AG04450 (cell line): ENCODE results near the gene BRD2. TPM values are rescaled to one million over a fixed set of nuclear protein-coding genes. Genes with fewer than 3 reads are reported as not detected.

Source experiments
- CTCF ChIA-PET: fragments of 300-600, 350-600 bp; formaldehyde crosslinking; extraction: SDS; loops from one replicate; lab custom pipeline; 2022; ENCODE audit warnings: antibody characterized with exemption, inconsistent platforms; lab: Charles Lee
- POLR2A ChIA-PET: fragments of 350-600 bp; formaldehyde crosslinking; extraction: SDS; loops from one replicate; lab custom pipeline; 2021; ENCODE audit warnings: antibody characterized with exemption, inconsistent platforms; lab: Yijun Ruan, JAX
- DNase-seq: peaks from one replicate; pipeline ENCODE4 v3.0.0-alpha.2; 2011; ENCODE audit warnings: low read depth, low spot score
- H3K27ac ChIP-seq: one replicate; pipeline ENCODE4 v1.5.1; 2012; ENCODE audit warnings: low read depth, low read length, control low read depth
- H3K27me3 ChIP-seq: one replicate; pipeline ENCODE4 v1.6.0; 2012; ENCODE audit warnings: low read length; ENCODE audit not compliant: control insufficient read depth, insufficient read depth
- H3K4me3 ChIP-seq: 2 replicates; pipeline ENCODE4 v1.5.1; 2011; ENCODE audit warnings: mild to moderate bottlenecking, low read depth, low read length, control low read depth
- H3K9me3 ChIP-seq: 2 replicates; pipeline ENCODE4 v1.5.1; 2012; ENCODE audit warnings: low read length; ENCODE audit not compliant: control insufficient read depth, insufficient read depth
- polyA plus RNA-seq: library from polyadenylated mRNA; depleted of rRNA; stranded (reverse); fragments of >200 nt; gene quantifications from 2 replicates; pipeline ENCODE4 v1.2.3, GENCODE V29; 2011
- TF ChIP-seq, protein P1 (sequence below): IDR thresholded peaks from 2 replicates; pipeline ENCODE4 v1.5.1; 2011; ENCODE audit warnings: low read depth, low read length, control low read depth, inconsistent platforms

Gene BRD2
- polyA plus RNA-seq, 1 experiment, result 138 TPM

DNA sequence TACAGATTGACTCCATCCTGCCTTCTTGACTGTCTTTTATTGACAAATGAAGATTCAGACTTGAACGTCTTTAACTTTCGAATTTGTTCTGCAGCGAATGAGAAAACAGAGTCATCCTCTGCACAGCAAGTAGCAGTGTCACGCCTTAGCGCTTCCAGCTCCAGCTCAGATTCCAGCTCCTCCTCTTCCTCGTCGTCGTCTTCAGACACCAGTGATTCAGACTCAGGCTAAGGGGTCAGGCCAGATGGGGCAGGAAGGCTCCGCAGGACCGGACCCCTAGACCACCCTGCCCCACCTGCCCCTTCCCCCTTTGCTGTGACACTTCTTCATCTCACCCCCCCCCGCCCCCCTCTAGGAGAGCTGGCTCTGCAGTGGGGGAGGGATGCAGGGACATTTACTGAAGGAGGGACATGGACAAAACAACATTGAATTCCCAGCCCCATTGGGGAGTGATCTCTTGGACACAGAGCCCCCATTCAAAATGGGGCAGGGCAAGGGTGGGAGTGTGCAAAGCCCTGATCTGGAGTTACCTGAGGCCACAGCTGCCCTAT lies 12.2 kb downstream of the BRD2 start:
- no peak overlapping the region for H3K27ac ChIP-seq
- no peaks in the 10 kb centered on the region for H3K27me3 ChIP-seq
- H3K9me3 ChIP-seq, result no peaks in the 10 kb centered on the region
- no peak overlapping the region for H3K4me3 ChIP-seq
- ChIA-PET CTCF (interaction anchor here (1.3 to 3.4 kb wide), 8 partner anchors 13 to 268 kb away, joined by 4 to 40 read pairs (median 9); partner anchors contain the start of genes HLA-DMA and TAP2), POLR2A (interaction anchor here (9.4 kb wide), 1 partner anchor 10 kb away, joined by 199 read pairs; the partner anchor contains the start of gene BRD2)
- TF ChIP-seq, protein P1, sequence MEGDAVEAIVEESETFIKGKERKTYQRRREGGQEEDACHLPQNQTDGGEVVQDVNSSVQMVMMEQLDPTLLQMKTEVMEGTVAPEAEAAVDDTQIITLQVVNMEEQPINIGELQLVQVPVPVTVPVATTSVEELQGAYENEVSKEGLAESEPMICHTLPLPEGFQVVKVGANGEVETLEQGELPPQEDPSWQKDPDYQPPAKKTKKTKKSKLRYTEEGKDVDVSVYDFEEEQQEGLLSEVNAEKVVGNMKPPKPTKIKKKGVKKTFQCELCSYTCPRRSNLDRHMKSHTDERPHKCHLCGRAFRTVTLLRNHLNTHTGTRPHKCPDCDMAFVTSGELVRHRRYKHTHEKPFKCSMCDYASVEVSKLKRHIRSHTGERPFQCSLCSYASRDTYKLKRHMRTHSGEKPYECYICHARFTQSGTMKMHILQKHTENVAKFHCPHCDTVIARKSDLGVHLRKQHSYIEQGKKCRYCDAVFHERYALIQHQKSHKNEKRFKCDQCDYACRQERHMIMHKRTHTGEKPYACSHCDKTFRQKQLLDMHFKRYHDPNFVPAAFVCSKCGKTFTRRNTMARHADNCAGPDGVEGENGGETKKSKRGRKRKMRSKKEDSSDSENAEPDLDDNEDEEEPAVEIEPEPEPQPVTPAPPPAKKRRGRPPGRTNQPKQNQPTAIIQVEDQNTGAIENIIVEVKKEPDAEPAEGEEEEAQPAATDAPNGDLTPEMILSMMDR, result no peak
- DNase-seq, result no peak

GRCh38 chr6:32982084-32982701 lies 13.8 kb downstream of the BRD2 start:
- DNase-seq, result no peak
- Histone ChIP-seq H3K4me3 (no peak overlapping the region), H3K9me3 (no peaks in the 10 kb centered on the region), H3K27me3 (peaks cover 3% of the 10 kb centered on the region), H3K27ac (no peak overlapping the region)
- TF ChIP-seq, protein P1, result no peak
- ChIA-PET POLR2A (interaction anchor here (9.4 kb wide), 1 partner anchor 11 kb away, joined by 199 read pairs; the partner anchor contains the start of gene BRD2), CTCF (interaction anchor here (0.5 to 3.4 kb wide), 6 partner anchors 10 to 164 kb away, joined by 3 to 40 read pairs (median 4); partner anchors contain the start of gene TAP2)

DNA sequence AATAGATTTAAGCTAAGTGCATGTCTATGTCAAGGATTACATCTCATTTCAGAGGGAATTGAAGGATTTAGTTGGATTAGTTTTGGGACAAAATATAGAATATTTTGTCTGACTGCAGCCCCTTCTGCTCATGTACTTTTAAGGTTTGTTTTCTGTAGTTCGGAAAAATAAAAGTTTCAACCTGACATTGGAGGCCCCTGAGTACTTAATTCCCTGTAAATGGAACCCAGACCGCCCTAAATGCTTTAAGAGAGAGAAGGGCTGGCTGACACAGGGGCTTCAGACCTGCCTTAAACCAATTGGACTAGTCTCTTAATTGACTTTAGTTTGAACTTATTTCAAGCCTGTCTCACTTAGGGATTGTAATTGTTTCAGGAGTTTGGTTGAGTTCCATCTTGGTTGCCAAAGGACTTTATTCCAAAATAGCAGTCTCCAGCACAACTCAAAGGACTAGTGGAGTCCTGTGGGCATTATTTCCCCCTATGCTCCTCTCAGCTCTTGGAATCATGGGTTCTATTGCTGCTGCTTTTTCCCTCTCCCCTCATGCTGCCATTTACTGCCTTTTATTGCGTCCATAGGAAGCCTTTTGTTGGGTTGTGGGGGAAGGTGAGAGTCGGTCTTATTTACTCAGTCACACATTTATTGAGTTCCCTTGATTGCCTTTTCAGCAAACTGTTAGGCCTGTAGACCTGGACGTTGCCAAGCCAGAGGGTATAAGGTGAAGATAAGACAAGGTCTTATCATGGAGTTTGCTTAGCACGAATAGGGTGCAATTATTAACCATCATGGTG lies 14.5 kb downstream of the BRD2 start:
- ChIA-PET POLR2A (interaction anchor here (0.6 to 9.4 kb wide), 2 partner anchors 12 to 27 kb away, joined by 4 to 199 read pairs; partner anchors contain the start of genes BRD2 and HLA-DOA), CTCF (interaction anchor here (0.9 to 6.9 kb wide), 13 partner anchors 11 to 144 kb away, joined by 4 to 252 read pairs (median 31); partner anchors contain the start of genes HLA-DMA and TAP2)
- Histone ChIP-seq H3K27ac (peak overlapping the region; percentile 13), H3K4me3 (no peak overlapping the region), H3K9me3 (no peaks in the 10 kb centered on the region), H3K27me3 (peaks cover 3% of the 10 kb centered on the region)
- DNase-seq, result no peak
- TF ChIP-seq, protein P1, result no peak

DNA sequence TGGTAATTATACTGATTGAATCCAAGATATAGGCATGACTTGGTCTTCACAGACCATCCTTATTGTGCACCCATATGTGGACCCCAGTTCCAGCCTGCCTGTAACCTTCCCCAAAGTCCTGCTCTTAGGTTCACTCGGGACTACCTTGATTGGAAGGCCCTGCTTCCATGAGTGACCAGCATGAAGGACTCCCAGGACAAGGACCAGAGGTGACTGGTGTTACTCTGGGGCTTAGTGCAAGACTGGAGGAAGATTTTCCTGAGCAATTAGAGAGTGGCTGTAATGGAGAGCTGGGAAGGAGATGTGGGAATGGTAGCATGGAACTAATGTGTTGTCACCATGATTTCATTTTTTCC lies 15.1 kb downstream of the BRD2 start:
- TF ChIP-seq, protein P1, result no peak
- CTCF ChIA-PET, result interaction anchor here (0.9 to 6.9 kb wide), 11 partner anchors 13 to 144 kb away, joined by 5 to 252 read pairs (median 31); partner anchors contain the start of genes HLA-DMA and TAP2
- POLR2A ChIA-PET, result interaction anchor here (0.6 to 9.4 kb wide), 3 partner anchors 13 to 50 kb away, joined by 4 to 199 read pairs (median 5); partner anchors contain the start of genes BRD2 and HLA-DOA
- Histone ChIP-seq H3K9me3 (no peaks in the 10 kb centered on the region), H3K4me3 (no peak overlapping the region), H3K27ac (no peak overlapping the region), H3K27me3 (peaks cover 3% of the 10 kb centered on the region)
- no peak for DNase-seq
